ENCODE results near the gene CCR8.

DNA sequence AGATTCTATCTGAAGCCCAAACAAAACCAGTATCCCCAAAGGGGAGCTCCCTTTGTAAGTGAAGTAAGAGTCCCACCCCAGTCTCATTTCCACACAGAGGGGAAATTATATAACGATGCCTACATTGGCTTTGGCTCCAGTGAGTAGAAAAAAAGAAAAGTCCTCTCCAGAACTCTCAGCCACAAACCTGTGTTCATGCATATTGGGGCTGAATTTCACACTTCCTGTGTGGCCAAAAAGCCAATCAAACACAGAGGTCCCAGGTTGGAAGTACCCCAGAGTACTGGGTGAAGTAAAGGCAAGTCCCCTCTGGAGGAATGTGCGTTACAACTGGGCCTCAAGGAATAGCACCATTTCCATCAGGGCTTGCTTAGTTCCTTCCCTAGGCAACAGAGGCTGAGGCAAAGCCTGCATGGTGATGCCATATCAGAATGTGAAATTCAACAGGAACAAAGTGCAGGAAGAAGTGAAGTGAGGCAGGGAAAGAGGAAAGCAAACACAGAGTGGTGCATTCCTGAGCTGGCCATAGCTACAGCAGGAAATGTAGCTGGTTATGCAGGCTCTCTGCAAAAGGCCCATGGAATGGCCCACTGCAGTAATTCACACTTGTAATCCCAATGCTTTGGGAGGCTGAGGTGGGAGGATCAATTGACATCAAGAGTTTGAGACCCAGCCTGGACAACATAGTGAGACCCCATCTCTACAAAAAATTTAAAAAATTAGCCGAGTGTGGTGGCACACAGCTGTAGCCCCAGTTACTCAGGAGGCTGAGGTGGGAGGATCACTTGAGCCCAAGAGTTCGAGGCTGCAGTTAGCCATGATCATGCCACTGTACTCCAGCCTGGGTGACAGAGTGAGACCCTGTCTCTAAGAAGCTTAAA lies 33.1 kb upstream of the CCR8 start:
- TF ChIP-seq, protein P1, sequence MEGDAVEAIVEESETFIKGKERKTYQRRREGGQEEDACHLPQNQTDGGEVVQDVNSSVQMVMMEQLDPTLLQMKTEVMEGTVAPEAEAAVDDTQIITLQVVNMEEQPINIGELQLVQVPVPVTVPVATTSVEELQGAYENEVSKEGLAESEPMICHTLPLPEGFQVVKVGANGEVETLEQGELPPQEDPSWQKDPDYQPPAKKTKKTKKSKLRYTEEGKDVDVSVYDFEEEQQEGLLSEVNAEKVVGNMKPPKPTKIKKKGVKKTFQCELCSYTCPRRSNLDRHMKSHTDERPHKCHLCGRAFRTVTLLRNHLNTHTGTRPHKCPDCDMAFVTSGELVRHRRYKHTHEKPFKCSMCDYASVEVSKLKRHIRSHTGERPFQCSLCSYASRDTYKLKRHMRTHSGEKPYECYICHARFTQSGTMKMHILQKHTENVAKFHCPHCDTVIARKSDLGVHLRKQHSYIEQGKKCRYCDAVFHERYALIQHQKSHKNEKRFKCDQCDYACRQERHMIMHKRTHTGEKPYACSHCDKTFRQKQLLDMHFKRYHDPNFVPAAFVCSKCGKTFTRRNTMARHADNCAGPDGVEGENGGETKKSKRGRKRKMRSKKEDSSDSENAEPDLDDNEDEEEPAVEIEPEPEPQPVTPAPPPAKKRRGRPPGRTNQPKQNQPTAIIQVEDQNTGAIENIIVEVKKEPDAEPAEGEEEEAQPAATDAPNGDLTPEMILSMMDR (conservative IDR thresholded peaks at IDR 0.05; ENCODE audit: low read length) = no peak
- no peak for TF ChIP-seq EZH2phosphoT487 (IDR thresholded peaks at IDR 0.05; ENCODE audit: borderline replicate concordance)

Data from Loucy (cell line).